ENCODE measurements around the gene LGALSL. TPM values are rescaled to one million over a fixed set of nuclear protein-coding genes. Genes with fewer than 3 reads are reported as not detected.
"Not testable (repeated sequence)": the region's sequence is repeated elsewhere in the genome, so short reads cannot be mapped to it uniquely, and the experiment has no call there.

The LGALSL gene
- total RNA-seq, 4 donors from 2014 or later = 13.1 to 30.7 (median 18.1) TPM

GRCh38 chr2:64442277-64442676 lies 11.7 kb upstream of the LGALSL start:
- no peaks in the 10 kb centered on the region for H3K27me3 ChIP-seq
- H3K4me1 ChIP-seq = peaks cover 0 to 5% (median 2%) of the 10 kb centered on the region in 4 donors
- no peak for DNase-seq
- in situ Hi-C loops (cut with MboI; ENCODE audit: low pct_ligation_motif_present in 1 of 4, low pct_unique_long_range_greater_than_20kb in 1 of 4, low sequenced_read_pairs in 3 of 4) (no loop called here), intact Hi-C loops (cut with DNase I; ENCODE audit: low total_unique reads) (no loop called here)
- no peak overlapping the region for H3K27ac ChIP-seq
- no peaks in the 10 kb centered on the region for H3K9me3 ChIP-seq
- no peak overlapping the region for H3K4me3 ChIP-seq
- WGBS, 2 donors (ENCODE audit: low coverage in 1 of 2) = 67% methylated on average over 3 to 4 of the region's 4 CpGs
- TF ChIP-seq POLR2AphosphoS5 (IDR thresholded peaks at IDR 0.05) = no peak
- TF ChIP-seq POLR2A (IDR thresholded peaks at IDR 0.05) = no peak
- TF ChIP-seq CTCF (IDR thresholded peaks at IDR 0.05) = no peak
- no peak for TF ChIP-seq EP300 (IDR thresholded peaks at IDR 0.05; ENCODE audit: low read depth)
- no peaks in the 10 kb centered on the region for H3K36me3 ChIP-seq

GRCh38 chr2:64442801-64443429 lies 11.0 kb upstream of the LGALSL start:
- intact Hi-C loops (cut with DNase I; ENCODE audit: low total_unique reads) (no loop called here), in situ Hi-C loops (cut with MboI; ENCODE audit: low pct_ligation_motif_present in 1 of 4, low pct_unique_long_range_greater_than_20kb in 1 of 4, low sequenced_read_pairs in 3 of 4) (no loop called here)
- no peaks in the 10 kb centered on the region for H3K9me3 ChIP-seq
- no peaks in the 10 kb centered on the region for H3K36me3 ChIP-seq
- no peaks in the 10 kb centered on the region for H3K27me3 ChIP-seq
- 67 to 70% methylated on average over 2 to 7 of the region's 7 CpGs for WGBS, 2 donors (ENCODE audit: low coverage in 1 of 2)
- TF ChIP-seq POLR2A (IDR thresholded peaks at IDR 0.05) (no peak), CTCF (IDR thresholded peaks at IDR 0.05) (no peak), EP300 (IDR thresholded peaks at IDR 0.05; ENCODE audit: low read depth) (no peak), POLR2AphosphoS5 (IDR thresholded peaks at IDR 0.05) (no peak)
- peaks cover 0 to 5% (median 2%) of the 10 kb centered on the region in 4 donors for H3K4me1 ChIP-seq
- no peak for DNase-seq
- H3K4me3 ChIP-seq = no peak overlapping the region
- no peak overlapping the region for H3K27ac ChIP-seq

DNA sequence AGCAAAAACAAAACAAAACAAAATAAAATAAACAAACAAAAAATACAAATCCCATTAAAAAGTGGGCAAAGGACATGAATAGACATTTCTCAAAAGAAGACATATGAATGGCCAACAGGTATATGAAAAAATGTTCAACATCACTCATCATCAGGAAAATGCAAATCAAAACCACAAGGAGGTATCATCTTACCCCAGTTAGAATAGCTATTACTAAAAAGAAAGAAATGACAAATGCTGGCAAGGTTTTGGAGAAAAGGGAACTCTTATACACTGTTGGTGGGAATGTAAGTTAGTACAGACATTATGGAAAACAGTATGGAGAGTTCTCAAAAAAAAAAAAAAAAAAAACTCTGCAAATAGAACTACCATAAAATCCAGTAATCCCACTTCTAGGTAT lies 8.0 kb upstream of the LGALSL start:
- H3K4me3 ChIP-seq; H3K9me3 ChIP-seq; in situ Hi-C loops (cut with MboI; ENCODE audit: low pct_ligation_motif_present in 1 of 4, low pct_unique_long_range_greater_than_20kb in 1 of 4, low sequenced_read_pairs in 3 of 4); H3K36me3 ChIP-seq; H3K27ac ChIP-seq; H3K4me1 ChIP-seq; H3K27me3 ChIP-seq; DNase-seq; intact Hi-C loops (cut with DNase I; ENCODE audit: low total_unique reads): not testable (repeated sequence)

DNA sequence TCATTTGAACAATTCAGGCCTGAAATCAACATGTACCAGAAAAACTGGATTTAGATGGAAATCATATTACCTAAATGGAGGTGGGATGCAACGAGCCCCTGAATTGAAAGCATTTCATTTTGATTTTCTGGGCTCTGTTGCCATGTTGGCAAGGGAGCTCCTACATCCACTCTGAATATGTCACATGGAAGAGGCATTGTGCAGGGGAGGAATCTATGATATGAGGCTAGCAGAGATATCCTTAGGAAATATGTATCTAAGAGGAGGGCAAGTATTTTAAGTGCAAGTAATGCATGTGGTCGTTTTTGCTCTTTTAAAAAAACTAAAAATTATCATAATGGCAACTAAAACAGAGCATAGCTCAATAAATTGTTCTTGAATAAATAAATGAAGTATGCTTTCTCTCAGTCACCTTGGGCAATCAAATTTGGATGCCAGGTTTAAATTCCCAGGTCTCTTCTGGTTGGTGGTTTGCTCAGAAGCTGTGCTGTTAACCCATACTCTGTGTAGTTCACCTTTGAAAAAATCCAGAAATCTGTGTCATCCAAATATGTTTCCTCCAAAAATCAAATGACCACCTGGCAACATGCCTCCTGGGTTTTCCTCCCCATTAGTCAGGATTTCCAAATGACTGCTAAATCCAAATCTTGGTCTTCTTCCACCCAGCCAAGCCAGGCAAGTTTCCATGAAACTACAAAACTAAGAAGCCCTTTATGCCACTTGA lies 6.5 kb upstream of the LGALSL start:
- TF ChIP-seq EP300 (IDR thresholded peaks at IDR 0.05; ENCODE audit: low read depth) (no peak), POLR2A (IDR thresholded peaks at IDR 0.05) (no peak), POLR2AphosphoS5 (IDR thresholded peaks at IDR 0.05) (no peak)
- 66 to 80% methylated on average over 2 of the region's 2 CpGs for WGBS, 2 donors (ENCODE audit: low coverage in 1 of 2)
- in situ Hi-C loops (cut with MboI; ENCODE audit: low pct_ligation_motif_present in 1 of 4, low pct_unique_long_range_greater_than_20kb in 1 of 4, low sequenced_read_pairs in 3 of 4) = no loop called here

DNA sequence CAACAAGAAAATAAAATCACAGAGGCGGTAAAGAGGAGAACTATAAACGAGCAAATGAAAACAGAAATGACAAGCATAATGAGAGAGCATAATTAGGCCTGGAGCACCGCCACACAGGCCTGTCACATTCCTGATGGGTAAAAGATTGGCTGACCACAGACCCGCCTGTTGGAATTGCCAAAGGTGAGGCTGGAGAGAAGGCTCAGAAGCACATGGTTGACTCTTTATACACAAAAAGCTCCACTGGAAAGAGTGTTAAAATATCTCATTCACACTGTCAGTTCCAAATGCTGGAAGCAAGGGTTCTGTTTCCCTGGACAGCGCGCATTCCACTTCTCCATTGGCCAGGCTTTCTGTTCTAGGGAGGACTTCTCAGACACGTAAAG lies 5.9 kb upstream of the LGALSL start:
- intact Hi-C loops (cut with DNase I; ENCODE audit: low total_unique reads) (no loop called here), in situ Hi-C loops (cut with MboI; ENCODE audit: low pct_ligation_motif_present in 1 of 4, low pct_unique_long_range_greater_than_20kb in 1 of 4, low sequenced_read_pairs in 3 of 4) (no loop called here)
- Histone ChIP-seq H3K36me3 (no peaks in the 10 kb centered on the region), H3K27me3 (no peaks in the 10 kb centered on the region), H3K27ac (no peak overlapping the region), H3K9me3 (no peaks in the 10 kb centered on the region), H3K4me3 (no peak overlapping the region), H3K4me1 (peaks cover 0 to 6% (median 3%) of the 10 kb centered on the region in 4 donors)
- no peak for DNase-seq
- TF ChIP-seq EP300 (IDR thresholded peaks at IDR 0.05; ENCODE audit: low read depth) (no peak), POLR2A (IDR thresholded peaks at IDR 0.05) (no peak), CTCF (IDR thresholded peaks at IDR 0.05) (no peak), POLR2AphosphoS5 (IDR thresholded peaks at IDR 0.05) (no peak)
- WGBS, 2 donors (ENCODE audit: low coverage in 1 of 2) = 76 to 84% methylated on average over 5 to 7 of the region's 7 CpGs

More for the DNA sequence above, 6.5 kb upstream of the LGALSL start:
- no peak for DNase-seq
- peaks cover 0 to under 1% (median 0%) of the 10 kb centered on the region in 4 donors for H3K4me1 ChIP-seq
- H3K27me3 ChIP-seq = no peaks in the 10 kb centered on the region
- H3K4me3 ChIP-seq = no peak overlapping the region
- H3K27ac ChIP-seq = no peak overlapping the region
- no peaks in the 10 kb centered on the region for H3K9me3 ChIP-seq
- no peaks in the 10 kb centered on the region for H3K36me3 ChIP-seq
- intact Hi-C loops (cut with DNase I; ENCODE audit: low total_unique reads) = no loop called here

Measured in transverse colon (tissue), 4 donors.